Trophoblast cell (in vitro differentiated cells and primary cell): ENCODE measurements around the gene PCMTD2.

Source experiments
- DNase-seq, 2 donors: peaks; one replicate each; pipeline ENCODE4 v3.0.0-alpha.2; 2016
- H2AFZ ChIP-seq: 2 replicates; pipeline ENCODE4 v1.6.1; 2013; ENCODE audit warnings: low read length, moderate library complexity, mild to moderate bottlenecking; ENCODE audit not compliant: insufficient read depth, poor library complexity
- H2AK5ac ChIP-seq: 2 replicates; pipeline ENCODE4 v1.6.1; 2013; ENCODE audit warnings: mild to moderate bottlenecking, low read length
- H2BK120ac ChIP-seq: 2 replicates; pipeline ENCODE4 v1.6.1; 2013; ENCODE audit warnings: low read length, mild to moderate bottlenecking, moderate library complexity; ENCODE audit not compliant: insufficient read depth, poor library complexity
- H2BK12ac ChIP-seq: 2 replicates; pipeline ENCODE4 v1.6.1; 2013; ENCODE audit warnings: mild to moderate bottlenecking, low read length, moderate library complexity
- H2BK5ac ChIP-seq: 2 replicates; pipeline ENCODE4 v1.6.1; 2013; ENCODE audit warnings: low read length, low read depth, moderate library complexity, mild to moderate bottlenecking; ENCODE audit not compliant: poor library complexity
- H3K14ac ChIP-seq: 2 replicates; pipeline ENCODE4 v1.6.1; 2013; ENCODE audit warnings: mild to moderate bottlenecking, low read length
- H3K18ac ChIP-seq: 2 replicates; pipeline ENCODE4 v1.6.1; 2013; ENCODE audit warnings: mild to moderate bottlenecking, low read length
- H3K23ac ChIP-seq: 2 replicates; pipeline ENCODE4 v1.6.1; 2013; ENCODE audit warnings: low read length
- H3K27ac ChIP-seq: 2 replicates; pipeline ENCODE4 v1.5.1; 2013; ENCODE audit warnings: low read depth, mild to moderate bottlenecking, inconsistent platforms, low read length, moderate library complexity
- H3K27me3 ChIP-seq: 2 replicates; pipeline ENCODE4 v1.6.1; 2013; ENCODE audit warnings: inconsistent platforms, mild to moderate bottlenecking, low read length, moderate library complexity; ENCODE audit not compliant: insufficient read depth
- H3K36me3 ChIP-seq, 2 experiments: 1 replicate in 1 of 2; 2 replicates in 1 of 2; pipeline ENCODE4 v1.6.1; 2013; ENCODE audit warnings: low read length in 2 of 2, mild to moderate bottlenecking in 2 of 2, moderate library complexity in 1 of 2; ENCODE audit not compliant: insufficient read depth in 2 of 2, control insufficient read depth in 1 of 2
- H3K4ac ChIP-seq: 2 replicates; pipeline ENCODE4 v1.6.1; 2013; ENCODE audit warnings: low read depth, mild to moderate bottlenecking, low read length, moderate library complexity
- H3K4me1 ChIP-seq, 2 experiments: 1 replicate in 1 of 2; 2 replicates in 1 of 2; pipeline ENCODE4 v1.6.1; 2013; ENCODE audit warnings: low read length in 2 of 2, mild to moderate bottlenecking in 2 of 2, moderate library complexity in 1 of 2; ENCODE audit not compliant: insufficient read depth in 2 of 2, control insufficient read depth in 1 of 2
- H3K4me2 ChIP-seq: 2 replicates; pipeline ENCODE4 v1.6.1; 2013; ENCODE audit warnings: inconsistent platforms, mild to moderate bottlenecking, low read length, moderate library complexity
- H3K4me3 ChIP-seq: 2 replicates; pipeline ENCODE4 v1.5.1; 2013; ENCODE audit warnings: mild to moderate bottlenecking, low read depth, low read length, inconsistent platforms
- H3K79me1 ChIP-seq: one replicate; pipeline ENCODE4 v1.6.1; 2013; ENCODE audit warnings: low read length
- H3K79me2 ChIP-seq: 2 replicates; pipeline ENCODE4 v1.6.1; 2013; ENCODE audit warnings: low read length, mild to moderate bottlenecking; ENCODE audit not compliant: control insufficient read depth, insufficient read depth, poor library complexity
- H3K9ac ChIP-seq: 2 replicates; pipeline ENCODE4 v1.6.1; 2013; ENCODE audit warnings: mild to moderate bottlenecking, low read length
- H3K9me3 ChIP-seq: 2 replicates; pipeline ENCODE4 v1.6.1; 2013; ENCODE audit warnings: low read depth, mild to moderate bottlenecking, control low read depth, inconsistent platforms, low read length; ENCODE audit not compliant: insufficient read depth
- H4K12ac ChIP-seq: 2 replicates; pipeline ENCODE4 v1.6.1; 2013; ENCODE audit warnings: low read depth, mild to moderate bottlenecking, low read length, moderate library complexity
- H4K8ac ChIP-seq: 2 replicates; pipeline ENCODE4 v1.6.1; 2013; ENCODE audit warnings: low read depth, mild to moderate bottlenecking, low read length, moderate library complexity
- H4K91ac ChIP-seq: one replicate; pipeline ENCODE4 v1.6.1; 2013; ENCODE audit warnings: low read depth, mild to moderate bottlenecking, low read length, moderate library complexity
- WGBS: extraction: QIAGEN DNeasy Blood & Tissue Kit; methylation state at CpG from one replicate; pipeline ENCODE4 v1.1.7; 2013; ENCODE audit warnings: missing lambda C conversion rate; ENCODE audit not compliant: insufficient read length, insufficient coverage; ENCODE audit errors: extremely low coverage; 5-methylcytosine and 5-hydroxymethylcytosine counted together

Gene PCMTD2

GRCh38 chr20:64236137-64237088, 19.1 kb upstream of the PCMTD2 start:
- no peak overlapping the region for H4K91ac ChIP-seq
- H2AK5ac ChIP-seq = no peak overlapping the region
- no peak overlapping the region for H3K23ac ChIP-seq
- no peak overlapping the region for H3K9ac ChIP-seq
- no peak overlapping the region for H4K8ac ChIP-seq
- no peaks in the 10 kb centered on the region for H3K4me1 ChIP-seq
- H4K12ac ChIP-seq = no peak overlapping the region
- H2BK120ac ChIP-seq = no peak overlapping the region
- H3K27ac ChIP-seq = no peak overlapping the region
- no peaks in the 10 kb centered on the region for H3K79me1 ChIP-seq
- no peaks in the 10 kb centered on the region for H3K79me2 ChIP-seq
- no peak overlapping the region for H3K14ac ChIP-seq
- H3K4ac ChIP-seq = no peak overlapping the region
- H3K9me3 ChIP-seq = peaks cover 16% of the 10 kb centered on the region
- H3K4me2 ChIP-seq = no peak overlapping the region
- H3K36me3 ChIP-seq = no peaks in the 10 kb centered on the region
- H2AFZ ChIP-seq = no peak overlapping the region
- no peak for DNase-seq
- no CpG with 5 or more reads among the region's 27 CpGs for WGBS
- H3K18ac ChIP-seq = no peak overlapping the region
- no peaks in the 10 kb centered on the region for H3K27me3 ChIP-seq
- no peak overlapping the region for H3K4me3 ChIP-seq
- H2BK5ac ChIP-seq = no peak overlapping the region
- H2BK12ac ChIP-seq = no peak overlapping the region

DNA sequence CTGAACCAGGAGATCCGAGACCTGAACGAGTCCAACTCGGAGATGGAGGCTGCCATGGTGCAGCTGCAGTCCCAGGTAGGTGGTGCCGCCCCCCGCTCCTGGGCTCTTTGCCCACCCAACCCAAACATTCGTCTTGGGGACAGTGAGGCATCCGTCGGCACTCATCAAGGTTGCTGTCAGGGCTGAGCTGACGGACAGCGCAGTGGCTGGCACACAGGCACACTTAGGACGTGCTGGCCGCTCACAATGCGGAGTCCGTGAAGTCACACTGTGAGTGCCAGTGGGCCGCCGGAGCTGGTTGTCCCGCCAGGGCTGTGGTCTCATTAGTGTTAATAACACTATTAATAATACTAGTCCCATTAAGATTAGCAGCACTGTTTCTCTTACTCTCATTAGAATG, 18.2 kb upstream of the PCMTD2 start:
- no peak overlapping the region for H2AK5ac ChIP-seq
- no peaks in the 10 kb centered on the region for H3K27me3 ChIP-seq
- H2BK12ac ChIP-seq = no peak overlapping the region
- H2AFZ ChIP-seq = no peak overlapping the region
- H3K9me3 ChIP-seq = peaks cover 16% of the 10 kb centered on the region
- no peak overlapping the region for H3K18ac ChIP-seq
- no peak overlapping the region for H3K9ac ChIP-seq
- no peak for DNase-seq
- H3K79me1 ChIP-seq = no peaks in the 10 kb centered on the region
- H3K4me3 ChIP-seq = no peak overlapping the region
- no peak overlapping the region for H3K27ac ChIP-seq
- WGBS = no CpG with 5 or more reads among the region's 17 CpGs
- no peaks in the 10 kb centered on the region for H3K79me2 ChIP-seq
- H4K91ac ChIP-seq = no peak overlapping the region
- H2BK120ac ChIP-seq = no peak overlapping the region
- no peak overlapping the region for H3K4me2 ChIP-seq
- H3K4me1 ChIP-seq = no peaks in the 10 kb centered on the region
- no peak overlapping the region for H3K4ac ChIP-seq
- H3K36me3 ChIP-seq = no peaks in the 10 kb centered on the region
- no peak overlapping the region for H4K8ac ChIP-seq
- no peak overlapping the region for H3K23ac ChIP-seq
- H2BK5ac ChIP-seq = no peak overlapping the region
- no peak overlapping the region for H4K12ac ChIP-seq
- H3K14ac ChIP-seq = no peak overlapping the region

DNA sequence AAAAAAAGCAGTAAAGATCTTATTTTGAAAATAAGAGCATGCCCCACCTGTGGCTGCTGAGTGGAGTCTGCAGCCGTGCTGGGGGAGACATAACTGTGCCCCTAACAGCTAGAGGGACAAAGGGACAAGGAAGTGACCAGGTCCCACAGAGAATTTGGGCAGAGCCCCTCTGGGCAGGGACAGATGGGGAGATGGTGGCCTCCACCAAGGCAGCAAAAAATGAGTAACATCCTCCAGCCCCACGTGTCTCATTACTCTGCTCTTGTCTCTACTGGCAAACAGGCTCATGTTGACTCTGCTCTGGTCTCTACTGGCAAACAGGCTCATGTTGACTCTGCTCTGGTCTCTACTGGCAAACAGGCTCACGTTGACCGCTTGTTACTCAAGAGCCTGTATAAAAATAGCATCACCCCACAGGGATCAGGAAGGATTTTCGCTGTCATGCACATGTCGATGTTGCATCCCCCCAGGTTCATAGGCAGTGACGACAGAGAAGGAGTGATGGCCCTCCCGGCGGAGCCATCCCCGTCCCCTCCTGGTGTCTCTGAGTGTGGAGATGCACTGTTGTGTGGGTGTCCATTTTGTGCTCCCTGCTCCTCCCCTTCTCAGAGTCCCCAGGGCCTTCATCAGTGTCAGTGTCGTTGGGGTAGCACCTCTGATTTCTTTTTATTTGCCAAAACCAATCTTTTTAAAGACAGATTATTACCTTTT, 17.3 kb upstream of the PCMTD2 start:
- Histone ChIP-seq H3K23ac (no peak overlapping the region), H2BK5ac (no peak overlapping the region), H3K9me3 (peaks cover 16% of the 10 kb centered on the region), H4K8ac (no peak overlapping the region), H3K9ac (no peak overlapping the region), H3K36me3 (no peaks in the 10 kb centered on the region), H3K4ac (no peak overlapping the region), H2BK120ac (no peak overlapping the region), H2AFZ (no peak overlapping the region), H2BK12ac (no peak overlapping the region), H3K79me1 (no peaks in the 10 kb centered on the region), H3K4me2 (no peak overlapping the region), H2AK5ac (no peak overlapping the region), H3K27me3 (no peaks in the 10 kb centered on the region), H3K79me2 (no peaks in the 10 kb centered on the region), H3K18ac (no peak overlapping the region), H3K4me1 (no peaks in the 10 kb centered on the region), H3K14ac (no peak overlapping the region), H3K4me3 (no peak overlapping the region), H4K91ac (no peak overlapping the region), H4K12ac (no peak overlapping the region), H3K27ac (no peak overlapping the region)
- no peak for DNase-seq
- no CpG with 5 or more reads among the region's 11 CpGs for WGBS

DNA sequence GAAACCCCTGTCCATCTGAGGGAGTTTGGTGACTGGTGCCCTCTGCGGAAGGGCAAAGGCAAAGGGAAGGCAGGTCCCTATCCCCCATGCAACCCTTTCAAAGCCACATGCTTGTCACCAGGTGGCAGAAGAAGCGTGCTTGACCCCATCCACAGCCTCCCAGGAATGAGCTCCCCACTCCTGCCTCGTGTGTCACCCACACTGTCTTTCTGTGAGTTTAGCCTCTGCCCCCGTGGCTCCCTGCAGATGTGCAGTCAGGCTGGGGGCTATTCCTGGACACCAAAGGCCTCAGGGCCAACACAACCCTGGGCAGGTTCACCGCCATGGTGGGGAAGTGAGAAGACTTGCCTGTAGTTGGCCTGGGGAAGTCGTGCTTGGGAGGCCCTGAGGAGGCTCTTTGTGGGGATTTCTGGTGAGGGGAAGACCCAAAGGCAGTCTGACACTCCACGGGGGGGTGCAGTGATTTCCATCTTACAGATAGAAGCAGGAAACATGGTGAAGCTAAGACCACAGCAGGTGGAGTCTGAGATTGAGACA, 16.6 kb upstream of the PCMTD2 start:
- no CpG with 5 or more reads among the region's 7 CpGs for WGBS
- Histone ChIP-seq H3K4me1 (no peaks in the 10 kb centered on the region), H2BK5ac (no peak overlapping the region), H4K91ac (no peak overlapping the region), H3K4me2 (no peak overlapping the region), H2AK5ac (no peak overlapping the region), H3K18ac (no peak overlapping the region), H3K9me3 (peaks cover 16% of the 10 kb centered on the region), H3K23ac (no peak overlapping the region), H4K8ac (no peak overlapping the region), H3K27ac (no peak overlapping the region), H4K12ac (no peak overlapping the region), H3K9ac (no peak overlapping the region), H2BK12ac (no peak overlapping the region), H2AFZ (no peak overlapping the region), H3K4ac (no peak overlapping the region), H3K4me3 (no peak overlapping the region), H3K36me3 (no peaks in the 10 kb centered on the region), H2BK120ac (no peak overlapping the region), H3K79me2 (no peaks in the 10 kb centered on the region), H3K79me1 (no peaks in the 10 kb centered on the region), H3K27me3 (no peaks in the 10 kb centered on the region), H3K14ac (no peak overlapping the region)
- no peak for DNase-seq
